HG03469 (cell line): ENCODE data around the gene ERICH6B.

ENCODE experiments used
- ATAC-seq: cut with Tn5 transposase; IDR thresholded peaks from one replicate; pipeline ENCODE4 v1.9.1; 2021; ENCODE audit warnings: mild to moderate bottlenecking, moderate library complexity, moderate number of reproducible peaks; ENCODE audit not compliant: unreplicated experiment

ERICH6B gene

GRCh38 chr13:45508776-45509175, 106.8 kb downstream of the ERICH6B start:
- ATAC-seq = no peak

GRCh38 chr13:45506811-45507210, 108.7 kb downstream of the ERICH6B start:
- ATAC-seq = no peak

GRCh38 chr13:45503658-45504057, 111.9 kb downstream of the ERICH6B start:
- no peak for ATAC-seq

- ATAC-seq = no peak
Measured at GRCh38 chr13:45501175-45501526, 114.4 kb downstream of the ERICH6B start.

GRCh38 chr13:45500492-45501174, 114.9 kb downstream of the ERICH6B start:
- no peak for ATAC-seq

DNA sequence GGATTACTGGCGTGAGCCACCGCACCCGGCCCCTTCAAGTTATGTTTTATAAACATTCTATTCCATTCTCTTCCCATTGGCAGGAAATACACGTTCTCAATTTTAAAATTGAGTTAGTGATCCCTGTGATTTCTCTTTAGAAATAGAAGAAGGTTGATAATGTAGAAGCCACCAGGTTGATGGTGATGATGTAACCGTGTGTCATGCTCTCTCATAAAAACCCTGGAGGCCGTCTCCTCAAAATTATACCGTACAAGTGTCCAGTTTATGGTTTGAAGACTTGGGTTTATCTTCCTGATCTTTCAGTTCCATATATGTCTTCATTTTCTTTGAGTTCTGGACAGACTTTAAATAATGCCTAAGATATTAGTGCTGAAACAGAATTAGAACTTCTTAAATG, 118.6 kb downstream of the ERICH6B start:
- no peak for ATAC-seq

GRCh38 chr13:45492538-45492937, 123.0 kb downstream of the ERICH6B start:
- ATAC-seq = no peak
